Endothelial cell of umbilical vein (primary cell): ENCODE data around the gene CDK7. TPM values are rescaled to one million over a fixed set of nuclear protein-coding genes. Genes with fewer than 3 reads are reported as not detected.

Experiments used
- BruUV-seq: library from RNA; stranded (reverse); fragments of 400-500 nt; replicated peaks from 2 replicates; lab custom pipeline; 2021; lab: Mats Ljungman, UMichigan
- CTCF ChIA-PET: fragments of 300-600, 350-600 bp; sonication (Branson Sonifier 250); formaldehyde crosslinking; loops from one replicate; lab custom pipeline; 2021; ENCODE audit warnings: antibody characterized with exemption, inconsistent platforms; lab: Charles Lee
- POLR2A ChIA-PET: fragments of 300-600, 350-600 bp; sonication (Branson Sonifier 250); formaldehyde crosslinking; loops from one replicate; lab custom pipeline; 2021; ENCODE audit warnings: antibody characterized with exemption, inconsistent platforms; lab: Charles Lee
- DNase-seq: peaks from one replicate; pipeline ENCODE4 v3.0.0-alpha.2; 2011; ENCODE audit warnings: low read depth, low spot score
- FAIRE-seq: peaks from 2 replicates; lab custom pipeline; 2011; peaks lifted over from hg19 to GRCh38; lab: Jason Lieb, UNC
- H2AFZ ChIP-seq: 2 replicates; pipeline ENCODE4 v1.6.0; 2012; ENCODE audit warnings: low read depth, low read length, control low read depth, inconsistent platforms
- H3K27ac ChIP-seq: 2 replicates; pipeline ENCODE4 v1.5.1; 2011; ENCODE audit warnings: low read depth, mild to moderate bottlenecking, control low read depth, low read length, moderate library complexity; ENCODE audit not compliant: insufficient read depth
- H3K27me3 ChIP-seq, 2 experiments: 2 replicates each; pipeline versions ENCODE4 v1.6.0 to v1.6.1; 2011; ENCODE audit warnings: low read length in 2 of 2, mixed read lengths in 1 of 2; ENCODE audit not compliant: control insufficient read depth in 2 of 2, insufficient read depth in 2 of 2
- H3K36me3 ChIP-seq, 2 experiments: 2 replicates in 1 of 2; 3 replicates in 1 of 2; pipeline ENCODE4 v1.5.1; 2011; ENCODE audit warnings: low read length in 2 of 2, mild to moderate bottlenecking in 1 of 2, moderate library complexity in 1 of 2; ENCODE audit not compliant: control insufficient read depth in 2 of 2, insufficient read depth in 2 of 2; ENCODE audit errors: extremely low read depth in 1 of 2
- H3K4me1 ChIP-seq: 3 replicates; pipeline ENCODE4 v1.5.1; 2011; ENCODE audit warnings: mild to moderate bottlenecking, low read length; ENCODE audit not compliant: control insufficient read depth, insufficient read depth; ENCODE audit errors: extremely low read depth
- H3K4me2 ChIP-seq: 2 replicates; pipeline ENCODE4 v1.6.1; 2011; ENCODE audit warnings: low read length, control low read depth, mixed read lengths; ENCODE audit not compliant: insufficient read depth
- H3K4me3 ChIP-seq, 3 experiments: fragments of 200-600 bp in 1 of 3; sonication (generic), shearing (Covaris generic) in 1 of 3; replicated peaks in 1 of 3; 2 replicates each; pipeline ENCODE4 v1.5.1; 2011 to 2016; ENCODE audit warnings: control low read depth in 3 of 3, low read length in 3 of 3, mild to moderate bottlenecking in 2 of 3, inconsistent platforms in 1 of 3, low read depth in 1 of 3, moderate library complexity in 1 of 3; ENCODE audit not compliant: insufficient read depth in 1 of 3
- H3K79me2 ChIP-seq: 2 replicates; pipeline ENCODE4 v1.6.0; 2012; ENCODE audit warnings: low read length, inconsistent platforms; ENCODE audit not compliant: control insufficient read depth, insufficient read depth
- H3K9ac ChIP-seq: replicated peaks from 2 replicates; pipeline ENCODE3; 2011; ENCODE audit warnings: low read length, control low read depth; ENCODE audit not compliant: insufficient read depth; ENCODE audit errors: extremely low read depth
- H3K9me1 ChIP-seq: replicated peaks from 3 replicates; pipeline ENCODE4 v1.6.0; 2011; ENCODE audit warnings: mild to moderate bottlenecking, low read length; ENCODE audit not compliant: control insufficient read depth, insufficient read depth; ENCODE audit errors: extremely low read depth
- H3K9me3 ChIP-seq: replicated peaks from 2 replicates; pipeline ENCODE4 v1.5.1; 2012; ENCODE audit warnings: low read length, inconsistent platforms; ENCODE audit not compliant: control insufficient read depth, insufficient read depth
- H4K20me1 ChIP-seq: replicated peaks from 2 replicates; pipeline ENCODE3; 2011; ENCODE audit warnings: mild to moderate bottlenecking, low read length; ENCODE audit not compliant: control insufficient read depth, insufficient read depth; ENCODE audit errors: extremely low read depth
- CTCF ChIP-seq, 2 donors: IDR thresholded peaks; 1 replicate in 1 of 2; 2 replicates in 1 of 2; pipeline ENCODE4 v1.5.1; 2011; ENCODE audit warnings: low read length in 2 of 2, mild to moderate bottlenecking in 2 of 2, moderate library complexity in 2 of 2, control low read depth in 1 of 2, inconsistent platforms in 1 of 2, low read depth in 1 of 2; ENCODE audit not compliant: insufficient read depth in 1 of 2; ENCODE audit errors: extremely low read depth in 1 of 2
- GATA2 ChIP-seq: IDR thresholded peaks from 2 replicates; pipeline ENCODE4 v1.7.0; 2011; ENCODE audit warnings: low read depth, mild to moderate bottlenecking, moderate library complexity, mixed read lengths, low read length; ENCODE audit not compliant: insufficient read length, insufficient read depth
- JUN ChIP-seq: IDR thresholded peaks from 2 replicates; pipeline ENCODE4 v1.6.1; 2011; ENCODE audit warnings: borderline replicate concordance, low read depth; ENCODE audit not compliant: insufficient read length, insufficient read depth
- MAX ChIP-seq: IDR thresholded peaks from 2 replicates; pipeline ENCODE4 v1.6.1; 2011; ENCODE audit not compliant: insufficient read depth, insufficient read length
- POLR2A ChIP-seq: IDR thresholded peaks from 2 replicates; pipeline ENCODE4 v1.6.1; 2012; ENCODE audit warnings: low read depth, mild to moderate bottlenecking, control low read depth, low read length
- POLR2AphosphoS5 ChIP-seq: IDR thresholded peaks from 2 replicates; pipeline ENCODE4 v1.6.1; 2012; ENCODE audit warnings: low read depth, mild to moderate bottlenecking, control low read depth, low read length, moderate library complexity; ENCODE audit not compliant: insufficient read depth
- dilution Hi-C: fragments of 300-500 bp; cut with MboI; formaldehyde crosslinking; loops from one replicate; pipeline ENCODE4 v1.15.0; 2019; ENCODE audit warnings: low sequenced_read_pairs; ENCODE audit not compliant: extremely low pct_ligation_motif_present
- intact Hi-C: fragments of 100-400 bp; cut with micrococcal nuclease; formaldehyde crosslinking; loops from one replicate; pipeline ENCODE4 v1.10.0; 2022
- polyA plus RNA-seq, 4 experiments: library from polyadenylated mRNA; depleted of rRNA in 3 of 4; stranded (reverse) in 3 of 4; unstranded in 1 of 4; fragments of >200 nt; gene quantifications; 2 replicates each; pipeline versions ENCODE4 v1.2.1 to v1.2.3, GENCODE V29; 2011 to 2012; ENCODE audit warnings: missing spikeins in 1 of 4
- total RNA-seq: library from RNA; stranded (reverse); gene quantifications from 2 replicates; pipeline ENCODE4 v1.2.3, GENCODE V29; 2021

Gene CDK7
- total and polyA plus RNA-seq, 2 donors (not counting 3 experiments of a cell fraction or from before 2014, with no cell fraction given), result 24.6 to 38.1 TPM

GRCh38 chr5:69305512-69305911 lies 70.8 kb downstream of the CDK7 start:
- Histone ChIP-seq H3K9me3 (no peaks in the 10 kb centered on the region), H2AFZ (no peak overlapping the region), H3K4me3 (no peak overlapping the region), H3K27ac (no peak overlapping the region), H3K27me3 (no peaks in the 10 kb centered on the region), H3K79me2 (no peaks in the 10 kb centered on the region), H3K9me1 (no peaks in the 10 kb centered on the region), H3K4me2 (no peak overlapping the region), H3K36me3 (no peaks in the 10 kb centered on the region), H3K4me1 (no peaks in the 10 kb centered on the region), H4K20me1 (no peaks in the 10 kb centered on the region), H3K9ac (no peak overlapping the region)
- dilution Hi-C loops, result no loop called here
- no peak for TF ChIP-seq MAX
- no peak for TF ChIP-seq POLR2AphosphoS5
- TF ChIP-seq POLR2A, result no peak
- TF ChIP-seq JUN, result no peak
- TF ChIP-seq CTCF (IDR thresholded peaks at IDR 0.05; ENCODE audit: extremely low read depth in 1 of 2, insufficient read depth in 1 of 2, low read depth in 1 of 2, low read length in 2 of 2), result no peak
- FAIRE-seq (peak; percentile 44), DNase-seq (no peak)
- CTCF ChIA-PET, result no interaction called here
- no TSS peak for BruUV-seq
- intact Hi-C loops, result no loop called here
- POLR2A ChIA-PET, result no interaction called here

GRCh38 chr5:69308046-69308553 lies 73.4 kb downstream of the CDK7 start:
- Histone ChIP-seq H3K4me3 (no peak overlapping the region), H3K9me1 (no peaks in the 10 kb centered on the region), H3K4me2 (no peak overlapping the region), H3K4me1 (no peaks in the 10 kb centered on the region), H2AFZ (no peak overlapping the region), H3K36me3 (no peaks in the 10 kb centered on the region), H3K9ac (no peak overlapping the region), H3K9me3 (no peaks in the 10 kb centered on the region), H3K79me2 (no peaks in the 10 kb centered on the region), H3K27me3 (no peaks in the 10 kb centered on the region), H4K20me1 (no peaks in the 10 kb centered on the region), H3K27ac (no peak overlapping the region)
- dilution Hi-C loops, result no loop called here
- no peak for TF ChIP-seq MAX
- TF ChIP-seq GATA2, result no peak
- no peak for DNase-seq
- no peak for FAIRE-seq
- POLR2A ChIA-PET, result no interaction called here
- intact Hi-C loops, result no loop called here
- no TSS peak for BruUV-seq
- CTCF ChIA-PET, result no interaction called here
